Epithelial cell of esophagus (primary cell): ENCODE results near the gene FGFR2.
A peak's percentile ranks its signal among the peaks of the same experiment; 100 is the strongest.

Source experiments
- DNase-seq: peaks from one replicate; pipeline ENCODE4 v3.0.0; 2010; ENCODE audit warnings: low read depth
- H3K4me3 ChIP-seq: 2 replicates; pipeline ENCODE4 v1.5.1; 2011; ENCODE audit warnings: mild to moderate bottlenecking, low read length, control low read depth
- CTCF ChIP-seq: IDR thresholded peaks from 2 replicates; pipeline ENCODE4 v1.5.1; 2011; ENCODE audit warnings: low read depth, mild to moderate bottlenecking, low read length, control low read depth, inconsistent platforms; ENCODE audit not compliant: insufficient read depth; ENCODE audit errors: missing control alignments

Gene FGFR2

DNA sequence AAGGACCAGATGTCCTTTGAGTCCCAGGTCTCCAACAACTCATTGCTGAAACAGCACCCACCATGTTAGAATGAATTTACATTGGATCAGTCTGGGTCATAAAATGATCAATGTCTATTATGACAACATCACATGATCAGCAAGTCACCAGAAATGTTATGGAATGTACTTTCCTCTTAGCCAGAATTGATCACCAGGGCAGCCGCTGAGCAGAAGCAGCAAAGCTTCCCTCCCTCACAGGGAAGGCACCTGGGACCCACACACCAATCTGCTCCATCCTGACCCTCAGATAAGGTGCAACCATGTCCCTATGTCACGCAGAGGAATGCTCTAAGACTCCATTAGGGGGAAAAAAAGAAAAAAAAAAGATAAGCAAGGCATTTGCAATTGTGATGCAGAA is 30.0 kb downstream of the FGFR2 start:
- no peak overlapping the region for H3K4me3 ChIP-seq
- DNase-seq: no peak
- no peak for TF ChIP-seq CTCF

- no peak for TF ChIP-seq CTCF
- no peak overlapping the region for H3K4me3 ChIP-seq
- peak; percentile 24 for DNase-seq
Measured at GRCh38 chr10:121567569-121567968, 30.7 kb downstream of the FGFR2 start.

GRCh38 chr10:121566755-121567154 is 31.5 kb downstream of the FGFR2 start:
- TF ChIP-seq CTCF: no peak
- H3K4me3 ChIP-seq: no peak overlapping the region
- no peak for DNase-seq

GRCh38 chr10:121559326-121560026 is 38.8 kb downstream of the FGFR2 start:
- no peak overlapping the region for H3K4me3 ChIP-seq
- TF ChIP-seq CTCF: no peak
- DNase-seq: no peak

- DNase-seq: no peak
- no peak for TF ChIP-seq CTCF
Measured at GRCh38 chr10:121558238-121558637, 40.0 kb downstream of the FGFR2 start.

GRCh38 chr10:121556918-121557573 is 41.2 kb downstream of the FGFR2 start:
- TF ChIP-seq CTCF: no peak
- no peak for DNase-seq
- H3K4me3 ChIP-seq: no peak overlapping the region

More at GRCh38 chr10:121558238-121558637, 40.0 kb downstream of the FGFR2 start:
- H3K4me3 ChIP-seq: no peak overlapping the region
